G401.6 (cell line): ENCODE measurements around the gene SSC5D.

Source experiments
- FAIRE-seq: peaks from 2 replicates; lab custom pipeline; 2012; peaks lifted over from hg19 to GRCh38; lab: Jason Lieb, UNC

SSC5D gene

DNA sequence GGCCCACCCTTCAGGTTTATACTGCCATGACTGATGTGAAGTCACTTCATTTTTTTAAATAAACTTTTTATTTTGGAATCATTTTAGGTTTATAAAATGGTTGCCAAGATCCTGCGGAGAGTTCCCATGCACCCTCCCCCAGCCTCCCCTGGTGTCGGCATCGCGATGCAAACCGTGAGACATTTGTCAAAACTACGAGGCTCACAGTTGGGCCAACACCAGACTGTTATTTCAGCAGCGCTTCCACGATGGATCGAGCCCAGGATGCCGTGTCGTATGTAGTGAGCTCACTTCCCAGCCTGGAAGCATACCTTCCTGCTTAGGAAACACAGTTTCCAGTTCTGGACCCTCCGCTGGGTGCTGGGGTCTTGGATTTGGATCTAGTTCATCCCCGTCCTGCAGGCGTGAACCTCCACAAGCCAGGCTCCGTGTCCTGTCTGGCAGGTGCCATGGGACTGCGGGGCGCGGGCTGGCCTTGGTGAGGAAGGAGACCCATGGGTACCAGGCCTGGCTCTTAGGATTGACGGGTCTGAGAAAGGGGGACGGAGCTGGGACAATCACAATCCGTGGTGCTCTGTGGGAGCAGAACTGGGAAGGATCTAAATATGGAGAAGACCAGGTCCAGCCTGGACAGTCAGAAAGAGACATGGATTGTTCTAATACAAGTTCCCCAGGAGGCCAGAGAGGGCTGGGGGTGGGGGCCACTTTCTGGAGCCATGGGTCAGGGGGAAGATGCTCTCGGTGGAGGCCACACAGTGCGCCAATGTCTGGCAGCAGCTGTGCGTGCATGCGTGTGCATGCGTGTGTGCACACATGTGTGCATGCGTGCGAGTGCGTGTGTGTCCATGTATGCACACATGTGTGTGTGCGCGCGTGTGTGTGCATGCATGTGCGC is 51.1 kb downstream of the SSC5D start:
- no peak for FAIRE-seq

GRCh38 chr19:55540619-55541018 is 52.4 kb downstream of the SSC5D start:
- no peak for FAIRE-seq

GRCh38 chr19:55541091-55541490 is 52.9 kb downstream of the SSC5D start:
- FAIRE-seq = no peak

DNA sequence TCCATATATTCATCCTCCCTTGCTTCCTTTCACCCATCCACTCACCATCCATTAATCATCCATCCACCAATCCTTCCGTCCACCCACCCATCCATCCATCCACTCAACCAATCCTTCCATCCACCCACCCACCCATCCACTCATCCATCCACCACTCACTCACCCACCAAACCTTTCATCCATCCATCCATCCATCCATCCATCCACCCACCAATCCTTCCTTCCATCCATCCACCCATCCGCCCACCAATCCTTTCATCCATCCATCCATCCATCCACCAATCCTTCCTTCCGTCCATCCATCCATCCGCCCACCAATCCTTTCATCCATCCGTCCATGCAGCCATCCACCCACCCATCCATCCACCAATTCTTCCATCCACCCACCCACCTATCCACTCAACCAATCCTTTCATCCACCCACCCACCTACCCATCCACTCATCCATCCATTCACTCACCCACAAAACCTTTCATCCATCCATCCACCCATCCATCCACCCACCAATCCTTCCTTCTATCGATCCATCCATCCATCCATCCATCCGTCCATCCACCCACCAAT is 54.1 kb downstream of the SSC5D start:
- no peak for FAIRE-seq

- no peak for FAIRE-seq
Measured at GRCh38 chr19:55543567-55543966, 55.3 kb downstream of the SSC5D start.

DNA sequence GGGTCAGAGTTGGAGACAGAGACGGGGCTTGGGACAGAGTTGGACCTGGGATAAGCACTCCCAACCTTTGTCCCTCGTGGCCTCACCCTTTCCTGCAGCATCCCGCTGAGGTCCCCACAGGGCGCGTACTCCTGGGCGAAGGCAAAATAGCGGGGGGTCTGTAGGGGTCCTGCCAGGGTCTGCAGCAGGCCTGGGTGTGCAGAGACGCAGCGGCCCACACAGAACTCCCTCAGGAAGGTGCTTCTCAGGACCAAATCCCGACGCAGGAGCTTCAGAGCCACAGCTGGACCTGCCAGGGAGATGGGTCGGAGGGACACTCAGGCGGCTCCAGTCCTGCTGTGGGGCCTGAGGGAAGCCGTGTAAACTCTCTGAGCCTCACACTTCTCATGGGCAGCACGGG is 55.8 kb downstream of the SSC5D start:
- no peak for FAIRE-seq

- FAIRE-seq = no peak
Measured at GRCh38 chr19:55544776-55545439, 56.7 kb downstream of the SSC5D start.

DNA sequence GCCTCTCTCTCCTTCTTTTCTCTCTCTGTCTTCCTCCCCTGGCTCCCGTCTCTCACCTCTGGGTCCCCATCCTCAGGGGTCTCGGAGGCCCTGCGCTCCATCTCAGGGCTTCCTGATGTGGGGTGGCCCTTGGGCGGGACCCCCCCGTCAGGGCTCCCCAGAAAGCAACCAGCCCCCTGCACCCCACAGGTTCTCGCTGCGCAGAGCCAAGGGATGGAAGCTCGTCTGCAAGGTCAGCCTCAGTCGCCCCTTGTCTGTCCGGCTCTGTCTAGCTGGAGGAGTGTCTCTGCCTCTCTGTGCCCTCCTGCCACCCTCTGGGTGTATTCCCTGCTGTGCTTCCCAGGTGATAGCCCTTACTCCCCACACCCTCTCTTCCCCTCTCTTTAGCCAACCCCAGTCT is 57.2 kb downstream of the SSC5D start, which contains the start of gene SBK3:
TSS of gene SBK3 (minus strand) at position 101 of the 400 bp plus-strand sequence. CDS start at position 101, 0 bp downstream.
- no peak for FAIRE-seq

DNA sequence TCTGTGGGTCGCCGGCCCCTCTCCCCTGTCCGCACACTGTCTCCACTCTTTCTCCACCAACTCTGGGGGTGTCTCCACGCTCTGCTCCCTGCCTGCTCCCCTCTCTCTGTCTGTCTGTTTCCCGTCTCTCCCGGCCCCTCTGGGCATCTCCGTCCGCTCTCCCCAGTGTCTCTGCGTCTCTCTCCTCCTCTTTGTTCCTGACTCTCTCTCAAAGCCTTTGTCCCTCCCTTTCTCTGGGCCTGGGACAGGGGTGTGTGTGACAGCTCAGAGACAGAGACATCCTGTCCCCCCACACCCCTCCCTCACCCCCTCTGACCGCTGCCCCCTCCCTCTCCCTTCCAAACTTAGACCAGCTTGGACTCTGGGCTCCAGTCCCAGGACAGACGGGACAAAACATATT is 57.8 kb downstream of the SSC5D start:
- FAIRE-seq = no peak

- no peak for FAIRE-seq
Measured at GRCh38 chr19:55546822-55547614, 58.8 kb downstream of the SSC5D start.

- peak; percentile 85 for FAIRE-seq
Measured at GRCh38 chr19:55549500-55550320, 61.5 kb downstream of the SSC5D start.

DNA sequence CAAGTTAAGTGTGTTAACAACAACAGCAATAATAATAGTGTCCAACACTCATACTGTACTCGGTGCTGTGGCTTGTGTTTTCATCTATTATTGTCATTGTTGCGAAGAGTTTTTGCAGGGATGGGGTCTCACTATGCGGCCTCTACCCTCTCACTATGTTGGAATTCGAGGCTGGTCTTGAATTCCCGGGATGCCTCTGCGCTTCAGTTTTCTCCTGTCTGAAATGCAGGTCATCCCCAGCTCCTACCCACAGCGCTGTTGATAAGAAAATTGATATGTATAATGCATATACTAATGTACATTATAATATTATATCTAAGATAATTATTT is 62.0 kb downstream of the SSC5D start:
- FAIRE-seq = no peak

DNA sequence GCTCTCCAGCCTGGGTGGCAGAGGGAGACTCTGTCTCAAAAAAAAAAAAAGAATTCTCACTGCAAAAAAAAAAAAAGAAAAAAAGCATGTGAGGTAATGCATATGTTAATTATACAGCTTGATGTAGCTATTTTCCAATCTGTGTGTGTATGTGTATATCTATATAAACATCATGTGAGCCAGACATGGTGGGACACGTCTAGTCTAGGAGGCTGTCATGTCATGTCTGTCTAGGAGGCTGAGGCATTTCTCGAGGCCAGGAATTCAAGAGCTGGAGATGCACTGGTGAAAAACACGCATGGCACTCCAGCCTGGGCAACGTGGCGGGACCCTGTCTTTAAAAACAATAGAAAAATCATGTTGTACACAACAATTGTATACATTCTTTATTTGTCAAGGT is 64.0 kb downstream of the SSC5D start:
- FAIRE-seq = no peak

GRCh38 chr19:55552620-55553019 is 64.4 kb downstream of the SSC5D start:
- FAIRE-seq = no peak

GRCh38 chr19:55553217-55554182 is 65.3 kb downstream of the SSC5D start:
- no peak for FAIRE-seq

DNA sequence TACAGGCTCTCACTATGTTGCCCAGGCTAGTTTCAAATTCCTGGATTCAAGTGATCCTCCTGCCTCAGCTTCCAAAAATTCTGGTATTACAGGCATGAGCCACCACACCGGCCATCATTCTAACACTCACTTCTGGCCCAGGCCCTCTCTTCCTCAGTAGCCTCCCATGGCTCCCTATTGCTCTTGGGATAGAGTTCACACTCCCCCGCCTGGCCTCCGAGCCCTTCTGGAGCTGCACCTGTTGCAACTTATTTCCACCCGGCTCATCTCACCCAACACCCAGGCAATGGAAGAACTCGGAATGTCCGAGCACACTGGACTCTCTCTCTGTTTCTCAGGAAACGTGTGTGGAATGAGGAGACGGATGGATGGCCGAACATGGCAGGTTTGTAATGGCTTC is 66.1 kb downstream of the SSC5D start:
- no peak for FAIRE-seq

- no peak for FAIRE-seq
Measured at GRCh38 chr19:55554741-55555152, 66.5 kb downstream of the SSC5D start.

- FAIRE-seq = no peak
Measured at GRCh38 chr19:55559684-55560083, 71.4 kb downstream of the SSC5D start.

- FAIRE-seq = no peak
Measured at GRCh38 chr19:55563261-55563690, 75.0 kb downstream of the SSC5D start.

GRCh38 chr19:55566823-55567222 is 78.6 kb downstream of the SSC5D start:
- FAIRE-seq = no peak
